DMS153 treated with DMSO at 0.1 percent for 48 hours (cell line): Measurements from ENCODE around the gene RCCD1.
"Not testable (repeated sequence)": the region's sequence is repeated elsewhere in the genome, so short reads cannot be mapped to it uniquely, and the experiment has no call there.

Source experiments
- DNase-seq: peaks from one replicate; lab custom pipeline; 2025; ENCODE audit not compliant: unreplicated experiment; lab: John Stamatoyannopoulos, UW

RCCD1 gene

GRCh38 chr15:90954712-90955623 lies at the start of gene RCCD1:
TSS of gene RCCD1 (plus strand) at chr15:90954884. CDS start at chr15:90956735, 1,851 bp downstream.
- peak; percentile 25 for DNase-seq

DNA sequence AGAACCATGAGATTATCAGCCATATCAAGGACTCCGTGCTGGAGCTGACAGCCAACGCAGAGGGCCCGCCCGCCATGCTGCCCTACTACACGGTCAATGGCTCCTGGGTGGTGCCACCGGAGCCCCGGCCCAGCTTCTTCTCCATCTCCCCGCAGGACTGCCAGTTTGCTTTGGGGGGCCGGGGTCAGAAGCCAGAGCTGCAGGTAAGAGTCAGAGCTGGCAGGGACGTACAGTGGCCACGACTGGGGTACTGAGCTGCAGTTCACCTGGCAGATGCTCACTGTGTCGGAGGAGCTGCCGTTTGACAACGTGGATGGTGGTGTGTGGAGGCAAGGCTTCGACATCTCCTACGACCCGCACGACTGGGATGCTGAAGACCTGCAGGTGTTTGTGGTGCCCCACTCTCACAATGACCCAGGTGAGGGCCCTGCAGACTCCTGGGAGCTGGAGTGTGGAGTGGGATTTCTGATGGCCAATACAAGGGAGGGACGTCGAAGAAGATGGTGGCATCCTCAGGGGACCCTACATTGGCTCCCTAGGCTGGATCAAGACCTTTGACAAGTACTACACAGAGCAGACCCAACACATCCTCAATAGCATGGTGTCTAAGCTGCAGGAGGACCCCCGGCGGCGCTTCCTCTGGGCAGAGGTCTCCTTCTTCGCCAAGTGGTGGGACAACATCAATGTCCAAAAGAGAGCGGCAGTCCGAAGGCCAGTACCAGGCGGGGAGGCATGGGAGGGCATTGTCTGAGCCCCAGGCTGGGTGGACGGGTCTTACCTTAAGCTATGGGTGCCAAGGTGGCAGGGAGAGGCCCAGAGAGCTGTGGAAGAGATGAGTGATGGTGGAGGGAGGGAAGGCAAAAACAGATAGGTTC lies 49.1 kb upstream of the RCCD1 start:
- DNase-seq = no peak

DNA sequence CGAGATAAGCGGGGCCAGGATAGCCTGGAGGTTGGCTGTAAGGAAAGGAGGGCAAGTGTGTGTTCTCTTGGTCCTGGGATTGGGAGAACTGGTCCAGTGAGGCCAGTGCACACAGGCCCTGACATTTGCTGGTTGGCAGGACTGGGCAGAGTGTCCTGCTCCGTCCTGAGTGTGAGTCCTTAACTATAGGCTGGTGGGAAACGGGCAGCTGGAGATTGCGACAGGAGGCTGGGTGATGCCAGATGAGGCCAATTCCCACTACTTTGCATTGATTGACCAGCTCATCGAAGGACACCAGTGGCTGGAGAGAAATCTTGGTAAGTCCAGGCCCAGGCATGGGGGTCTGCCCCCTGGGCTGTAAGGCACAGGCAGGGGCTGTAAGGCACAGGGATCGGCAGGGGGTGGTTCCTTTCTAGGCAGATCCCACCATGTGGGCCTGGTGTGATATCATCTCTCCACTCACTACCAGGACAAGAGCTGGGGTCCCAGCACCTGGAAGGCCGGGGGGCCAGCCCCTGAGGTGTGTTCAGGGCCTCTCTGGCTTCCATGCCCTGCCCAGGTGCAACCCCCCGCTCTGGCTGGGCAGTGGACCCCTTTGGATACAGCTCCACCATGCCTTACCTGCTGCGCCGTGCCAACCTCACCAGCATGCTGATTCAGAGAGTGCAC lies 48.4 kb upstream of the RCCD1 start:
- no peak for DNase-seq

- no peak for DNase-seq
Observed at GRCh38 chr15:90907051-90907660, 47.5 kb upstream of the RCCD1 start.

DNA sequence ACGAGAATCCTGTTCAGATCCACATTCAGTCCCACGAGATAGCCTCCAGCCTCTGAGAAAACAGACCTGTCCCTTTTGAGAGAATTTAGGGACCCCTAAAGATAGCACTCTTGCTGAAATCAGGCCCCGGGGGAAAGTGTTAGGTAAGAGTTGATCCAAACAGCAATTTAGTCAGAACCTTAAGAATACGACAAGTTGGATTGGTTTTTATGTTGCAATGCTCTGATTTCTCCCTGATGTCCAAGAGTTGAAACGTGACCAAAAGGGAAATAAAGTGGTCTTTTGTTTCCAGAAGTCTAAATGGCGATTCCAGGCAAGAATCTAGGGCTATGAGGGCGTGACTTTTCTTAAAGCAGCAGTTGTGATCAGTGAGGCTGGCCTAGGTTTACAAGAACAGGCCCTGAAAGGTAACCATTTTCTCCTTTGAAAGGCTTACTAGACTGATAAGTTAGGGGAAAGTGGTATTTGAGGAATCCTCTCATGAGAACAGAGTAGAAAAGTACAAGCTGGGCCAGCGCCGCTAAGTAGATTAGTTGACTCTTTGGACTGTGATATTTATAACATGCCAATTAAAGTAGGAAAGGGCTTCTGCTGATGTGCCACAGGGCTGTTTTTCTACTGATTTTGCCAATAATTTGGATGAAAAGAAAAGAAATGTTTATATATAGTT lies 46.7 kb upstream of the RCCD1 start:
- DNase-seq = no peak

DNA sequence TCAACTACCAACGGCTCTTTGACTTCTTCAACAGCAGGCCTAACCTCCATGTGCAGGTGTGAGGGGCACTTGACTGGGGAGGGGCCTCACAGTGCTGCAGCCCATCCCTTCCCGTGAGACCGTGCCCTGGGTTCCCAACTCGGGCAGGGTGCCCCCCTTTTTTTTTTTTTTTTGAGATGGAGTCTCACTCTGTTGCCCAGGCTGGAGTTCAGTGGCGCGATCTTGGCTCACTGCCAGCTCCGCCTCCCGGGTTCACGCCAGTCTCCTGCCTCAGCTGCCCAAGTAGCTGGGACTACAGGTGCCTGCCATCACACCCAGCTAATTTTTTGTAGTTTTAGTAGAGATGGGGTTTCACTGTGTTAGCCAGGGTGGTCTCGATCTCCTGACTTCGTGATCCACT lies 45.2 kb upstream of the RCCD1 start:
- not testable (repeated sequence) for DNase-seq

DNA sequence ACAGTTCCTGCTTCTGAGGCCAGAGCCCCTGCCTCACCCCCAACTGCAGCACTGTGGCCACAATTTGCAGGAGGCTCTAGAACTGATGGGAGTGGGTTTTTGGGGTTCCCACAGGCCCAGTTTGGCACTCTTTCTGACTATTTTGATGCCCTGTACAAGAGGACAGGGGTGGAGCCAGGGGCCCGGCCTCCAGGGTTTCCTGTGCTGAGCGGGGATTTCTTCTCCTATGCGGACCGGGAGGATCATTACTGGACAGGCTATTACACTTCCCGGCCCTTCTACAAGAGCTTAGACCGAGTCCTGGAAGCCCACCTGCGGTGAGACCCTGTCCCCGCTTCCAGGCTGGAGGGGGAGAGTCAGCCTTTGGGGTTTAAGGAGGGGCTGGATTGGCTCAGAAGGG lies 44.7 kb upstream of the RCCD1 start:
- DNase-seq = no peak

DNA sequence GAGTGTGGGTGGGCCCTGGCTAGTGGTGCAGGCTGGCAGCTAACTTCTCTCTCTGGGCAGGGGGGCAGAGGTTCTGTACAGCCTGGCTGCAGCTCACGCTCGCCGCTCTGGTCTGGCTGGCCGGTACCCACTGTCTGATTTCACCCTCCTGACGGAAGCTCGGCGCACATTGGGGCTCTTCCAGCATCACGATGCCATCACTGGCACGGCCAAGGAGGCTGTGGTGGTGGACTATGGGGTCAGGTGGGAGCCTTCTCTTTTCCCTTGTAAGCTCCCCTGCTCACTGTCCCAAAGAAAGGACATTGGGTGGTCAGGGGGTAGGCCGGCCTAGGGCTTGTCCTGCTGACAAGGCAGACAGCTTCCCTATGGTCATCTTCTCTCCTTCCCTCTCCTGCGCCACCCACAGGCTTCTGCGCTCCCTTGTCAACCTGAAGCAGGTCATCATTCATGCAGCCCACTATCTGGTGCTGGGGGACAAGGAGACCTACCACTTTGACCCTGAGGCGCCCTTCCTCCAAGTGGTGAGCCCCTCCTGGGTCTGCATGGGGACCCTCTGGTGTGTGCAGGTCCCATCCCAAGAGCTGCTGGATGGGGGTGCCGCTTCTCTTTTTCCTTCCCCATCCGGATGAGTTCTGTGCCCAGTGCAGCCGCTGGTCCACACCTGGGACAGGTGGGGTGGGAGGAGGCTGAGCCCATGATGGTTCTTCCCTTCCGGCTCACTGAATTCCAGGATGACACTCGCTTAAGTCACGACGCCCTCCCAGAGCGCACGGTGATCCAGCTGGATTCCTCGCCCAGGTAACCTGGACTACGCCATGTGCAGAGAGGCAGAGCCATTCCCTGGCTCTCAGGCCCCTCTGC lies 44.0 kb upstream of the RCCD1 start:
- DNase-seq = no peak

GRCh38 chr15:90911302-90911623 lies 43.4 kb upstream of the RCCD1 start:
- no peak for DNase-seq

GRCh38 chr15:90911906-90912769 lies 42.5 kb upstream of the RCCD1 start:
- no peak for DNase-seq

DNA sequence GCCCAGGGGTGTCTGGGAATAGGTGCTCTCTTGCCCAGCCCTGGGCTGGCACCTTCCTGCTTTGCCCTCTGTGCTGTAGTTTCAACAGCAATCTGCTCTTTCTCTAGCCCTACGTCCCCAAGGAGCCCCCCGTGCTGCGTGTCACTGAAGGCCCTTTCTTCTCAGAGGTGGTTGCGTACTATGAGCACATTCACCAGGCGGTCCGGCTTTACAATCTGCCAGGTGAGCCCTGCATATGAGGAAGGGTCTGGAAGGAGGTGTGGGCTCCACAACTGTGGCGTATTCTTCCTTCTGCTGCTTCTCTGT lies 42.0 kb upstream of the RCCD1 start:
- no peak for DNase-seq

DNA sequence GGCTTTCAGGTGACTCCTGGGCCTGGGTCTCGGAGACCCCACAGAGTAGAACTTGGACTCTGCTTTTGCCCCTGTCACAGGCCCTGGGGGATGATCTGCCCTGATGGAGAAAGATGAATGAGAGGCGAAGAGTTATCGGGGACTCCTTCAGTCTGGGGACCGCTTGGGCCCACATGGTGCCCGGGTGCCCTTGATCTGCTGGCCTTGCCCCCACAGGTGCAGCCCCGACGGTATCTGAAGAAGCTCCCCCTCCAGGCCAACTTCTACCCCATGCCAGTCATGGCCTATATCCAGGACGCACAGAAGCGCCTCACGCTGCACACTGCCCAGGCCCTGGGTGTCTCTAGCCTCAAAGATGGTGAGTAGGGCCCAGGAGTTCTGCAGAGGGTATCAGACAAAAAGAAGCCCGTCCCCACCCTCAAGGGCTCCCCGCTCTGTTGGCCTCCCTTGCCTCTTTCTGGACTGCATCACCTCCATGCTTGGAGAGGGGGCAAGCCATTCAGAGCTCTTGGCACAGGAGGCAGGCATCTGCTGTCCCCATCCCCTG lies 41.2 kb upstream of the RCCD1 start:
- no peak for DNase-seq

DNA sequence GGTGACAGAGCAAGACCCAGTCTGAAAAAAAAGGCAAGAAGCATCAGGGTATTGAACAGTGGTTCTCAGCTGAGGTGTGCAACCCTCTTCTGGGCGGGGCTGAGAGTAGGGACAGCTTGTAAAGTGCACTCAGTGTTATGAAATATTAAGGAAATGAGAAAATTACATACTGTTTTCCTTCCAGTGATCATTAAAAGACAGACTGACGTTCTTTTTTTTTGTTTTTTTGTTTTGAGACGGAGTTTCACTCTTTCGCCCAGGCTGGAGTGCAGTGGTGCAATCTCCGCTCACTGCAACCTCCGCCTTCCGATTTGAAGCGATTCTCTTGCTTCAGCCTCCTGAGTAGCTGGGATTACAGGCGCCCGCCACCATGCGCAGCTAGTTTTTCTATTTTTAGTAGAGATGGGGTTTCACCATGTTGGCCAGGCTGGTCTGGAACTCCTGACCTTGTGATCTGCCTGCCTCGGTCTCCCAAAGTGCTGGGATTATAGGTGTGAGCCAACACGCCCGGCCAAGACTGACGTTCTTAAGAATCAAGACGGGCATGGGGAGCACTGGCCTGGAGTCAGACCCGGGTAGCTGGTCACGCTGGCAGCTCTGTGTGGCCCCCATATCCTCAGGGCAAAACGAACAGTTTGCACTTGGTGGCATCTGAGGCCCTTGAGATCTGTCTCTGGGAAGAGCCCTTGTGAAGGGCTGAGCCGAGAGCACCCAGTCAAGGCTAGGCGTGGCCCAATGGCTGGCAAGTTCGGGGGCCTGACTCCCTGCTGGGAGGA lies 40.2 kb upstream of the RCCD1 start:
- DNase-seq = no peak

DNA sequence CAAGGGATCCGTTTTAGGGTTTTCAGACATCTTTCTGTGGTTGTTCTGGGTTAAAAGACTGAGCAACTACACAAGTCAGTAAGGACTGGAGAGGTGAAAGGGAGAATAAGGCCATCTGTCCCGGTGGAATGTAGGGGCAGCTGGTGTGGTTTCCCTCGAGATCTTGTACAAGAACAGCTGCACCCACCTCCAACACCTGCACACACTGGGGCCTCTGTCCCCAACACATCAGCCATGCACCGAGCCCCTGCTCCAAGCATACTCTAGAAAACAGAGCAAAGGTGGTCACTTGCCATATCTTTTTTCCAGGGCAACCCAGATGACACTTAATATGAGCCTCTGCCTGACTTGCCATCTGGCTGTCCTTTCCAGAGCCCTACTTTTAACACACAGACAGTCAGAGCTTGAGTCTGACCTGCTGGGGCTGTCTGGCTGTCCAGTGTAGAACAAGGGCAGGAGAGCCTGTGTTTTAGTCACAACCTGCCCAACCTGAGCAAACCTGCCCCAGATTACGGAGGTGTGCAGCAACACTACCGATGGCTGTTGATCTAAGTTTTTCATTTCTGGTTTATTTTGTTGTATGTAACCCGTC lies 39.4 kb upstream of the RCCD1 start:
- no peak for DNase-seq

GRCh38 chr15:90915808-90916440 lies 38.8 kb upstream of the RCCD1 start:
- DNase-seq = no peak

GRCh38 chr15:90916461-90916860 lies 38.2 kb upstream of the RCCD1 start:
- no peak for DNase-seq

DNA sequence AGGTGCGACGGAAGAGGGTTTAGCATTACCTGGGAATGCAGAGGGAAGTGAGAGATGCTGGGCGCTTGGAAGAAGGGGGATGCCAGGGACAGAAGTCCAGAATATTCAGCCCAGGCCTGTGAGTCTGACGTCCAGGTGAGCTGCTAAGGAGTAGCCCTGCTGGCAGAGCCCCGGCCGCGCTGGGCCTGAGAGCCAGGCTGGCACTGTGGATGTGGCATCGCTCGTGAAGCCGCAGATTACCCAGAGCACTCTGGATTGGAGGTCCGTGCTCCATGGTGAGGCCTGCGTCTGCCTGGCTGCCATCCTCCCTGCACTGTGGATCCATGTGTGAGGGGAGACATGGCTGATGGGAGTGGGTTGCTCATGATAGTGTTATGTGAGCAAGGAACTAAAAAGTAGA lies 37.1 kb upstream of the RCCD1 start:
- no peak for DNase-seq
